ENCODE data around the gene PLAAT5. TPM values are rescaled to one million over a fixed set of nuclear protein-coding genes. Genes with fewer than 3 reads are reported as not detected.

The PLAAT5 gene
- total RNA-seq, 1 experiment from 2014 or later, result 8.5 TPM

DNA sequence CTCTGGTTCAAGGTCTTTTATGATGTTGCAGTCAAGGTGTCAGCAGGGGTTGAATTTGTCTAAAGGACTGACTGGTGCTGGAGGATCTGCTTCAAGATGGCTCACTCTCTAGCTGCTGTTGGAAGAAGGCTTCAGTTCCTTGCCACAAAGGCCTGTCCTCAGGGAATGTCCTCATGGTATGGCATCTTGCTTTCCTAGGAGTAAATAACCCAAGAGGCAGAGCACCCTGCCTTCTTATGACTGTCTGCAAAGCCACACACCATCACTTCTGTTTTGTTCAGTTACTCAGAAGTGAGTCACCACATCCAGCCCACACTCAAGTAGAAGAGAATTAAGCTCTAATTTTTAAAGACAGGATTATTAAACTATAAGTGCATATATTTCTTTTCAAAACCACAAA, 45.2 kb downstream of the PLAAT5 start:
- Mint-ChIP-seq H3K4me1 (peaks cover 16 to 34% of the 10 kb centered on the region in 2 experiments), H3K27ac (no peak overlapping the region), H3K27me3 (ENCODE audit: low read depth) (no peaks in the 10 kb centered on the region), H3K36me3 (ENCODE audit: insufficient read depth in 1 of 3, low read depth in 3 of 3) (peaks cover 0 to 5% (median 4%) of the 10 kb centered on the region in 3 experiments; a peak in 4 of 7 replicates), H3K9me3 (peaks cover 12 to 14% of the 10 kb centered on the region in 2 experiments; a peak in 4 of 5 replicates), H3K4me3 (no peak overlapping the region)
- no peak overlapping the region for H3T11ph ChIP-seq (ENCODE audit: low read length)
- no peak overlapping the region for H2BK15ac ChIP-seq (ENCODE audit: low read depth, low read length)
- peaks cover 8% of the 10 kb centered on the region; the same call in 1 of the 2 replicates for H3K4me1 ChIP-seq (ENCODE audit: insufficient read depth, low read length)
- no peak overlapping the region for H3K4ac ChIP-seq (ENCODE audit: low read depth, low read length)
- no peak overlapping the region for H3K56ac ChIP-seq (ENCODE audit: insufficient read length, low read depth, low read length)
- H2BK5ac ChIP-seq (ENCODE audit: insufficient read length, low read length), result no peak overlapping the region
- H4K8ac ChIP-seq (replicated peaks; ENCODE audit: insufficient read length, low read depth, low read length), result no peak overlapping the region
- no peak overlapping the region for H4K91ac ChIP-seq (ENCODE audit: insufficient read length, low read depth, low read length)
- H3K9me3 ChIP-seq (ENCODE audit: control insufficient read depth, low read depth, low read length), result no peaks in the 10 kb centered on the region
- H3K23me2 ChIP-seq (ENCODE audit: insufficient read length, low read depth, low read length, poor library complexity, severe bottlenecking), result no peaks in the 10 kb centered on the region
- H4K5ac ChIP-seq (ENCODE audit: insufficient read length, low read depth, low read length), result no peak overlapping the region
- H3K79me1 ChIP-seq (ENCODE audit: insufficient read depth, low read depth, low read length, poor library complexity, severe bottlenecking), result no peaks in the 10 kb centered on the region
- peak overlapping the region; percentile 34 for H3K18ac ChIP-seq (ENCODE audit: insufficient read length, low read depth, low read length)
- no peaks in the 10 kb centered on the region for H3K79me2 ChIP-seq (ENCODE audit: insufficient read depth, low read length)
- H3K4me2 ChIP-seq (ENCODE audit: insufficient read depth, insufficient read length, low read length), result no peak overlapping the region
- no peak overlapping the region for H3K14ac ChIP-seq (ENCODE audit: insufficient read depth, low read length)
- no peak overlapping the region for H3K23ac ChIP-seq (ENCODE audit: insufficient read length, low read depth, low read length)
- no peak overlapping the region for H3K27ac ChIP-seq (ENCODE audit: insufficient read length, low read depth, low read length)
- no peak overlapping the region for H2BK120ac ChIP-seq (ENCODE audit: low read depth, low read length, poor library complexity, severe bottlenecking)
- no peaks in the 10 kb centered on the region for H3K27me3 ChIP-seq (ENCODE audit: insufficient read depth, low read length)
- H4K20me1 ChIP-seq (ENCODE audit: control insufficient read depth, insufficient read depth, insufficient read length), result no peaks in the 10 kb centered on the region
- H2BK12ac ChIP-seq (ENCODE audit: insufficient read length, low read depth, low read length), result no peak overlapping the region
- H2AK5ac ChIP-seq (ENCODE audit: insufficient read length, low read length), result no peak overlapping the region
- no peak for TF ChIP-seq CTCF (conservative IDR thresholded peaks at IDR 0.05)
- H2AFZ ChIP-seq (ENCODE audit: low read length), result peak overlapping the region; percentile 8
- H3K9ac ChIP-seq (ENCODE audit: extremely low read depth, insufficient read length, low read length), result no peak overlapping the region
- no peak for DNase-seq
- no peak overlapping the region for H2BK20ac ChIP-seq (ENCODE audit: low read depth, low read length, poor library complexity, severe bottlenecking)
